DMS 273 (cell line): ENCODE measurements around the gene SPRYD4.
A peak's percentile ranks its signal among the peaks of the same experiment; 100 is the strongest.

Experiments used
- DNase-seq: peaks from one replicate; lab custom pipeline; 2025; ENCODE audit not compliant: unreplicated experiment; lab: John Stamatoyannopoulos, UW

Gene SPRYD4

DNA sequence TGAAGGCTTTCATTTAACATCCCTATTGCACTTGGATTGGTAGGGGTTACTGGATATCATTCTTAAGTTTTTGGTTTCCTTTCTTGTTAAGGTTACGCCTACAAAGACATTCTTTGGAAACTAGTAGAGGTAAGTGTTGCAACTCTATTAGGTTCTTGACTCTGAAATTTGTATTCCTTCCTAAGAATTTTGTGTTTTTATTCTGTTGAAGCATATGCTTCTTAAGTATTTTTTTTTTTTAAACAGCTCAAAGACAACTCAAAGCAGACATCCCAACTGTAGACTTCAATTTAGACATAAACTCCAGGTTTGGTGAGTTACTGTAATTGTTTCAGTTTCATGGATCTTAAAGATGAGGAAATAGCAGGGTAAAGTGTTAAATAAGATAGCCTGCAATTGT is 52.1 kb downstream of the SPRYD4 start:
- no peak for DNase-seq

- no peak for DNase-seq
These were observed 52.8 kb downstream of the SPRYD4 start for GRCh38 chr12:56521209-56521589.

- DNase-seq, result peak; percentile 72
These were observed 53.4 kb downstream of the SPRYD4 start, which contains the start of gene RBMS2 for GRCh38 chr12:56521590-56522371. TSS of gene RBMS2 (plus strand) at chr12:56521820. CDS start at chr12:56522024, 204 bp downstream.

DNA sequence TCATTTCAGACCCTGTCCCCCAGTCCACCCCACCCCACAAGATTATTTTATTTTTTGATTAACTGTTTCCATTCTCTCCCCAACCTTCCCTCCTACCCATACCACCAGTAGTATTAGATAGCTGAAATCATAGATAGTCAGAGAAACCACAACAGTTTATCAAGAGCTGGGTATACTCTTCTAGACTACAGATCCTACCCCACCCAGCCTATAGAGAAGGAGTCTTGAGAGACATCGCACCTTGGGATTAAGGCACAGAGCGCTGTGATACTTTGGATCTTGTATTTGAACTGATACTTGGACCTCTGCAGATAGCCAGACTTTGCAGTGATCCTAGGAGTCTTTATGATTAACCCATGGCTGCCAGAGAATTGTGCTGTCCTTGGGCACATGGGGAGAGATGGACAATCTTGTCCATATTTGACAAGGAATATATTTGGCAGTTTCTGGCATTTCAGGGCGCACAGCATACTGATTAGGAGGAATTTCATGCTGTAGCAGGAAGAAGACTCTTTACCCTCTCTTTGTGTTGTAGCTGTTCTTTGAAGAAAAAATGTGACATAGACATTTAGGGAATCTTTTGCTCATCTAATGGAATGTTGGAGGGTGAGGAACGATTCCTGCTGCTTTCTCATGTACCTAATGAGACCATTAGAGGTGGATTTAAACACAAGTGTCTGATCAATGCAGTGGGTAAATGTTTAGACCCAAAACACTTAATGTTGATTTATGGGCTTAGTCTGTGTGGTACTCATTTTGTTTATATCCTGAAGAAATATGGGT is 54.2 kb downstream of the SPRYD4 start:
- peak; percentile 16 for DNase-seq

GRCh38 chr12:56528846-56529245 is 60.5 kb downstream of the SPRYD4 start:
- DNase-seq, result peak; percentile 1
